Fibroblast of upper back skin (primary cell): ENCODE data around the gene TBC1D10A.

Experiments
- DNase-seq: peaks from one replicate; pipeline ENCODE4 v3.0.0-alpha.2; 2013

The TBC1D10A gene

DNA sequence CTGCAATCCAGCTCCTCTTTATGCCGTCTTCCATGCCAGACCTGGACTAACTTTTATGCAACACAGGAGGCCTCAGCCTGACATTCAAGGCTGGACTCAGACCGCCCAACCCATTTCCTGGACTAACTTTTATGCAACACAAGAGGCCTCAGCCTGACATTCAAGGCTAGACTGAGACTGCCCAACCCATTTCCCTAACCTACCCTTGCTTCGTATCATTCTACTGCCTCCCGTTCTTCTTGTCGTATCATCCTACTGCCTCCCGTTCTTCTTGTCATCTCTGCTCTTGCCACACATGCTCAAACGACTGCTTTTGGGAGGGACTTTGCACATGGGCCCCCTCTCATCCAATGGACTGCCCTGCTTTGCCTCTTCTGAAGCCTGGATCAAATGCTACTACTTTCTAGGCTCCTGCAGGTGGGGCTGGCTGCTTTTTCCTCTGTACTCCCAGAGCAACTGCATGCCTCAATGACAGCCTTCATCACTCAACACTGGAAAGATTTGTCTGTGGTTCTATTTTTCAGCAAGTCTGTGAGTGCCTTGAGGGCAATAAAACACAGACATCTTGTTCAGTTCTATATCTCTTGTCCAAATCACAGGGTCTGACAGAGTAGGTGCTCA lies 7.8 kb downstream of the TBC1D10A start:
- no peak for DNase-seq

DNA sequence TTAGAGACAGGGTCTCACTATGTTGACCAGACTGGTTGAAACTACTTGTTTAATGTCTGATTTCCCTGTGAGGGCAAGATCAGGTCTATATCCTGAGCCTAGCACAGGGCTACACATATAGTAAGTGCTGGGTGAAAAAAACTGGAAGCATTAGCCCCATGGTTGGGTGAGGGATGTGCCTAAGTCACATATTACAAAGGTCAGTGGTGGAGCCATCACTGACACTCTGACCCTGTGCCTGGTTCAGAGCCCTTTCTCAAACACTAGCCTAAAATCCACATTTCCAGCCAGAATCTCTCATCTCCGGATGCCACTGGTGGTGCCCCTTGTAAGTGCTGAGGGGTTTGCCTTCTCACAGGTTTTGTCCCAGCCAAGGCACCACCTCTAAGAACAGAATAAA lies 9.0 kb downstream of the TBC1D10A start:
- DNase-seq: no peak

DNA sequence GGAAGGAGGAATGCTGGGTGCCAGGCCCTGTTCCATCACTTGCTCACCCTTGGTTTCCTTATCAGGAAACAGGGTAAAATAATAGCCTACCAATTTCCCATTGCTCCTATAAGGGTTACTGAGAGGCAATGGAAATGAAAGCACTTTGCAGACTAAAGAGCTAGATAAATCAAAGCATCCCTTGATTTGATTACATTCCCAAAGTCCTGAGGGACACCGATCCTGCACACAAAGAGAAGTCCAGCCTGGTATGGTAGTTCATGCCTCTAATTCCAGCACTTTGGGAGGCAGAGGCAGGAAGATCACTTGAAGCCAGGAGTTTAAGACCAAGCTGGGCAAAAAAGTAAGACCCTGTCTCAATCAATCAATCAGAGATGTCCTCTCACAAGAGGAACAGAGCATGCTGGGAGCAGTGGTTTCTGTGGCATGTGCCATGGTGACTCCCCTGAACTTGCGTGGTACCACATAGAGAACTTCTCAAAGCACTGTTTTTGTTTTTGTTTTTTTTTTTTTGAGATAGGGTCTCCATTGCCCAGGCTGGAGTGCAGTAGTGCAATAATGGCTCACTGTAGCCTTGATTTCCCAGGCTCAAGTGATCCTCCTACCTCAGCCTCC lies 10.7 kb downstream of the TBC1D10A start:
- DNase-seq: no peak

DNA sequence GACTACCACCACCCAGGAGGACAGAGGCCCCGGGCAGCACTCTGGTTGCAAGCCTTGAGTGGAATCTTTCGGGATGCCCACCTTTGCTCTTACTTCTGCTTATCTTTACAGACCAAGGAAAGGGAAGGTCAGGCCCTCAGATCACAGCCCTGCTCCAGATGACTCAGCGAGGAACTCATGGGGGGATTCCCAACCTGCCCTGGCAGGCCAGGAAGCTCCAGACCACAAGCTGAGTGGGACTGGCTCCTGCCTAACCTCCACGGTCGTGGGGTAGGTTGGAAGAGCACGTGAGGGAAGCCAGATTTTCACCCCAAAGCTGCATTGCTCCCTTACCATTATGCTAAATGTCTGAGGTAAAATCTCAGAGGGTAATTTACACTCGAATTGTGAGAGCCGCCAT lies 11.8 kb downstream of the TBC1D10A start:
- DNase-seq: no peak

DNA sequence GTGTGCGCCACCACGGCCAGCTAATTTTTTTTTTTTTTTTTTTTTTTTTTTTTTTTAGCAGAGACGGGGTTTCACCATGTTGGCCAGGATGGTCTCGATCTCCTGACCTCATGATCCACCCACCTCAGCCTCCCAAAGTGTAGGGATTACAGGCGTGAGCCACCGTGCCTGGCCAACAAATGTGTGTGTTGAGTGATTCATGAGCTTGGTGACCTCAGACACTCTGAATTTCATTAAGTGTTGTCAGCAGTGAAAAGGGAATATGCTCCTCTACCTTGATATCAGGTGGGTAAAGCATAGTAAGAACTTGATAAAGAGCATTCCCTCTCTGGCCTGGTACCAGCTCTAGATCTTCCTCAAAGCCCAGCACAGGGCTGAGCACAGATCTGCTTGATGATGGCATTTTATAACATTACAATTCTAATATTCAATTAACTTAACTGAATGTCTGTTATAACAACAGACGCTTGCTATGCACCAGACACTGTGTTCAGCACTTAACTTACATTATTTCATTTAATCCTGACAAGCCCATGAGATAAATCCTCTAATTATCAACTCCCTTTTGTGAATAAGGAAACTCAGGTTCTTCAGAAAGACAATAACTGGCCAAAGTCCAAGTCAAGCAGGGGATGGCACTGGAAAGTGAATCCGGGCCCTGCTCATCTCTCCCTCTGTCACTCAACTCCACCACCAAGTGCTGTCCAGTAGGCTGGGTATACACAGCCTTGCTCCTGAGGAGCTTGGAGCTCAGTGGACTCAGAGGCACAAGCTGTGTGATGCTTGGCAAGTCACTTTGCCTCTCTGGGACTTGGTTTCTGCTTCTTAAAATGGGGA lies 13.0 kb downstream of the TBC1D10A start:
- DNase-seq: no peak

DNA sequence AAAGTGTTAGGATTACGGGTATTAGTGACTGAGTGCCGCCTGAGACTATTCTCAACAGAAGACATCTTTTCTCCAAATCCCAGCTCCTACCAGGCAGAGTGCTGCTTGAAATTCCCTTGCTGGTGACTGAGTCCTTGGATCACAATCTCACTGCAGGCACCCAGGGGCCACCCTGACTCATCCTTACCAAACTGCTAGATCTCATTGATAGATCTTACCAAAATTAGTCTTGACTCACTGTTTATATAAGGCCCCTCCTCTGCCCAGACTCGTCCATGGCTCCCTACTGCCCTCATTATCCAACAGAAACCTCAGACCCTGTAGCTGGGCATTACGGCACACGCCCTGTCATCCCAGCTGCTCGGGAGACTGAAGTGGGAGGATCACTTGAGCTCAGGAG lies 14.7 kb downstream of the TBC1D10A start:
- DNase-seq: peak; percentile 59

DNA sequence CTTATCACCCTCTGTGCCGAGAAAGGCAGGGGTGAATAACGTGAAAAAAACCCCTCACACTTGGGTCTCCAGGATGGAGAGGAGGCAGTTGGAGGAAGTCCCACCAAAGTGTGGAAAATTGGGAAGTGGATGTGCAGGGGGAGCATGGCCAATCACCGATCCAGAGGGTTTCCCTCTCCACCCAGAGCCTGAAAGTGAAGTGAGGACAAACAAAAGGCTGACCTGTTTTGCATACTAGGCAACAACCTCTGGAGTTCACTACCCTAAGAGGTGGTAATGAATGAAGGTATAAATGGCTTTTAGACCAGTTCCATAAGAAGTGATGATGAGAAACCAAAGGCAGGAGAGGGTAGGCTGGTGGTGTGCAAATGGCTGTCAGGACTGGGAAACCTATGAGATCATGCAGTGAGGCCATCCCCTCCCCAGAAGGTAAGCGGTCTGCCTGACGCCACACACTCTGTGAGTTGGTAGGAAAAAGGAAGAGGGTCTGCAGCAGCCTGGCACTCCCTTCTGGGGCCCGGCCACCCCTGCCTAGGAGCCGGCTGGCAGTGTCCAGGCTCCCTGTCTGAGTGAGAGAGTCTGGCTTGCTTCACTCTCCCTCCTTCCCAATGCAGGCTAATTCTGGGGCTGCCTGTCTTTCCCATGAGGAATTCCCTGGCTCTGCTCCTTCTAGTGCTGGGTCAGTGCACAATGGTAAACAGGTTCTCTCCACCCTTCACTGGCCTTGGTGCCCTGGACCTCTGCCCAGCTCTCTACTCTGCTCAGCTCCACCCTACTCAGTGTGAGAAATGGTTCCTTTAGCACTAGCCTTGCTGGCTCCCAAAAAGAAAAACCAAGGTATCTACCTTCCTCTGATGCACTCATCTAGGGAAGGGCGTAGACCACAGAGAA lies 15.6 kb downstream of the TBC1D10A start:
- peak; percentile 36 for DNase-seq

DNA sequence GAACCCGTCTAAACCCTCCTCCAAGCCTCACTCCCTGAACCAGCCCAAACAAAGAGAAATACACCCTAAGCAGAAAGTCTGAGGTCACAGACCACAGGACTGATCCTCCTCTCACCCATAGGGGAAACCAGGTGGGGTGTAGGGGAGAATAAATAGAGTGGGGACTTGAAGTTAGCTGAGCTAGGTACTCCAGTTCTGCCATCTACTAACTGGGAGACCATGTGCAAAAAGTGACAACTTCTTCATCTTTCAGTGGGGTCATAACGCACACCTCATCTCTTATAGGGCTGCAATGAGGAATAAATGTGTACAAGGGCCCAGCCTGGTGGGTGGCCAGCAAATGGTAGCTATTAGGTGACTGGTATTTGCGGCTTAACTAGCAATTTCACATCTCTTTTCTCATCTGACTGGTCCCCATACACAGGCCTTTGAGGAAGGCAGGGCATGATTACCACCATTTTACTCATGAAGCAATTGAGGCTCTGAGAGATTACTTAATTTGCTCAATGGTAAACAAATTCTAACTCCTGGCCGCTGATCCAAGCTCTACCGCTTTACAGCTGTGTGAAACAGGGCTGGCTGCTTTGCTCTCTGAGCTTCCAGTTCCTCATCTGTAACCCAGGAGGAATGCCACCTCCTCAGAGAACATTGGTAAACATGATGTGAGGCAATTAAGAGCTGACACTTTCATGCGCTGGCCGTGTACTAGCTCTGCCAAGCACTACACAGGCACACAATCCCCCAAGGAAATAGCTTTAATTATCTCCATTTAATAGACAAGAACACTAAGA lies 16.6 kb downstream of the TBC1D10A start:
- no peak for DNase-seq

DNA sequence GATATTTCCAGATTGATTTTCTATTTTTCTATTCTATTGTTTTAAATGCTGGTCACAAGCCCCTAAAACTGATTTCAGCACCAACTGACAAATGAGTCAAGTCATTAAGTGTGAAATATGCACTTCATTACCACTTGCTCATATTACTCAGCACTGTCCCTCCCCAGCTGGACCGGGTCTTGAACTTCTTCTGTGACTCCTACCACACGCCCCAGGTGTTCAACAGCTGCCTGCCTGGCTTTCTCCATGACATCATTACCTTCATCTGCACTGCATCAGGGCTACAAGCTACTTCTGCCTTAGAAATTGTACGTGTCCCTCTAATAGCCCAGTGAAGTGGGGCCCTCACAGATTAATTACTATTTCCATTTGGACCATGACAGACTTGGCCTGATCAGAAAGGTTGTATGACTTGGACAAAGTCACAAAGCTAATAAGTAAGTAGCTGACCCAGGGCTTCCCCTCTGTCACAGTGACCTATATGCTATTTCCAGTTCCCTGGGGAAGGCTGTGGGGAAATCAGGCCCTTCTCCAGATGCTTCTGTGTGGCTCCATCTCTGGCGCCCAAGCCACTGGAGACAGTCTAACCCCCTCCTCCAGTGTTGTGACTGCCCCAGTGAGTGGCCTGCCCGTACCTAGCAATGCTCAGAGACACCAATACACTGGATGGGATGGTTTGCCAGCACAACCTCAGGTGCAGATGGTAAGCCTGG lies 18.1 kb downstream of the TBC1D10A start:
- peak; percentile 59 for DNase-seq

DNA sequence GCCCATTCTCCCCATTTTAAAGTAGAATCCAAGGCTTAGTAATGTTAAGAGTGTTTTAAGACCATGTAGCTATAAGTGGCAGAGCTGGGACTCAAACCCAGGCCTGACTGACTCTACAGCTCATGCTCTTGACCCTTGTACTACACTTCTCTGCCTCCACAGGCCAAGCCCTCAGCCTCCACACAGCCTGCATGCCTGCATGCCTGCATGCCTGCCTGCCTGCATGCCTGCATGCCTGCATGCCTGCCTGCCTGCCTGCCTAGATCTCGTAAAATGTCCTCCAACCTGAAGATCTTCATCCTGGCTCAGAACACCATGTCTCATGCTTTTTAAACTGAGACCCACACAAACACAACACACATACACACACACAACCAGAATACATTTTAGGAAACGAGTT lies 18.6 kb downstream of the TBC1D10A start:
- DNase-seq: no peak

DNA sequence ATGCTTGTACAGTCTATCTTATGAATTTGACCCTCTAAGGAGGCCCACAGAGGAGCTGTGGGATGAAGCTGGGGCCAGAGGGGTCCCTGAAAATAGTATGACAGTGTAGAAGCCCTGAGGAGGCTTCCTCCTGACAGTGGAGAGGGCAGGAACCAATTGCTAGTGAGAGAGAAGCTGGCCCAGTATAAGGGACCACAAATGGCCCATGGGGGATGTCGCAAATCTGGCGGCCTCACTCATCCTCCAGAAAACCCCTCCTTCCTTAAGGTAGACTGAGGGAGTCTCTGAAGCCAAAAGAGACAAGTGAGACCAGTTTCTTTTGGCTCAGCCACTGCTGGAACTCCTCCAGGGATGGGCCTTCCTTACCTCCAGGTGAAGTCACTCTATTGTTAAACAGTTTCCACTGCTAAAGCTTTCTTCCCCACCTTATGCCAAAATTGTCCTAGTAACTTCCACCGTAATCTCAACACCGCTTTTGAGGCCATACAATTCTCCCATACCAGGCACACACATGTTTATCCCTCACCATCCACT lies 19.6 kb downstream of the TBC1D10A start:
- DNase-seq: no peak

DNA sequence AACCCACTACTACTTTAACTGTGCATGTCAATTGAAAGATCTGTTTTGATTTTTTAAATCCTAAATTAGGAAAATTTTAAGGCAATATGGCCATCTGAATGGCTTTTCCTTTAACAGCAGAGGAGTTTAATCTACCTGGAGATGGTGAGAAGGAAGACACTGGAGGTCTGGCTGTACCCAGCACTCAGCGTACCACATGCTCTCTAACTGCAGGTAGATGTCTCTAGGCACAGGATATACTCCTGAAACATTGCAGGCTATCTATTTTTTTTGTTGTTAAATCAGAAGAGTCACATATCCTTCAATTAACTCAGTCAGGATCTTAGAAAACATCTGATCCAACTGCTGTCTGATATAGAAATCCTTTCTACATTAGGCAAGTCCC lies 20.1 kb downstream of the TBC1D10A start:
- DNase-seq: no peak

DNA sequence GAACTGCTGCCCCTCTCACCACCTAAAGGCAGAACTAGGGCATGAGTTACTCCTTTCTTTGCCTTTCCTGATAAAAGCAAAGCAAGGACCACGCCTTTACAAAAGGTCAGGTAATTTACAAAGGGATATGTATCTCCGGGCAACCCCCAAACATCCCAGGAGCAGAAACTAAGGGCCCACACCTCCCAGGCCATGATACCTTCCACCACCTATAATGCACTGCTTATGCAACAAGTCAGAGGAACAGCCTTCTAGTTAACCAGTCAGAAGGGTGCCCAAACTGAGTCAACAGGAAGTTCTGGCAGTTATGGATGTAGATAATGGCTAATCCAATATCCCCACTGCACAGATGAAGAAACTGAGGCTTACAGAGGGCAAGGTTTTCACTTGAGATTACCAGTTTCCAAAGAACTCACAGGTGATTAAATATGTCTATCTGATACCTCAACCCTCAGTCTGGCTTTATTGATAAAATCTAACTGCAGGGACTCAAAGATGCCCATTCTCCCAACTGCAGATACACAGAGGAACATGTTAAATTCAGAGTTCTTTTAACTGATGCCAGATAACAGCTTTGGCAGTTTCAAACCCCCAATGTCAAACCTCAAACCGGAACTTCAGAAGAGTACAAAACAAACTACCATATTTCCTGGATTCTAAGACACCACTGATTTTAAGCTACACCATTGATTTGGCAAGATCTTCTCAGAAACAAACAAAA lies 20.7 kb downstream of the TBC1D10A start:
- DNase-seq: no peak

DNA sequence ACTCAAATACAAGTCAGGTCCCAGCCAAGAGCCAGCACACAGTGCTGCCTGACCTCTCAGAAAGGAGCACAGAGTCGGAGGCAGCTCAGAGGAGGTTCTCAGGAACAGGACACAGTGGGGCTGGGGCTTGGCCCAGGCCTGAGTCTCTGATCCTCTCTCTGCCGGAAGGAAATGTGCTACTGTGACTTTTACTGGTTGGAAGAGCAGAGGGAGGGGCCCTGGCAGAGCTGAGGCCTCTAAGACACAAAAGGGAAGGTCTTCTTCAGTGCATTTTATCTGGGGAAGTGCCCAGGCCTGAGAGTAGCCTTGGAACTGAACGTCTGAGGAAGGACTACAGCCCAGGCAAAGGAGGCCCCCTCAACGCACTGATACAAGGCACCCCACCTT lies 21.2 kb downstream of the TBC1D10A start:
- DNase-seq: no peak

DNA sequence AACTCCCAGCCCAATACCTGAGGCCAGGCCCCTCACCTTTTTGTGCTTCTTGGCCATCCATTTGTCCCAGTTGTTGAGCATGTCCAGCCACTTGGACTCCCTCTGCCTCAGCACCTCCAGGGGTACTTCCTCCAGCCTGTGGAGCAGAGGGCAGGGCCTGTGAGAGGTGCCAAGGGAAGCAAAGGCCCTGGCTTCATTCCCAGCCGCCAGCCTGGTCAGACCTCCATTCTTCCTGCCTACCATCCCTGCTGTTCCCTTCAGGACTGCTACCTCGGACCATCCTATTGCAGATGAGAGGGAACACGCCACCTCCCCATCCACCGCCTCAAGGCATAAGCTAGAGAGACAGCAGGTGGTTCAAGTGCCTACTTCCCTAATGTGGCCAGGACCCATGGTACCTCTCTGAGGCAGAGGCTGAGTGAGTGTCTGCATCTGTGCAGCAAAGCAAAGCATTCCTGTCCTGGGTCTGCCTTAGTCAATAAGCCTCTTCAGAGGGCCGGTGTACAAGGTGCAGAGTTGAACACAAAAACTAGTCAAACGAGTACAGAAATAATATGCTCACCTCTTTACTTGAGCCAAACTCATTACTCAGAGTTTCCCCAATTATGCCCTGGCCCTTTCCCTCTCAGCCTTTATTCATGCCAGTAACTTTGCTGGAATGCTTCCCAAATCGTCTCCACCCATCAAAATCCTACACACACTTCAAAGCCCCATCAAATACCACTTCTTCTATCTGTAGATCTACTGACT lies 22.1 kb downstream of the TBC1D10A start:
- DNase-seq: no peak

DNA sequence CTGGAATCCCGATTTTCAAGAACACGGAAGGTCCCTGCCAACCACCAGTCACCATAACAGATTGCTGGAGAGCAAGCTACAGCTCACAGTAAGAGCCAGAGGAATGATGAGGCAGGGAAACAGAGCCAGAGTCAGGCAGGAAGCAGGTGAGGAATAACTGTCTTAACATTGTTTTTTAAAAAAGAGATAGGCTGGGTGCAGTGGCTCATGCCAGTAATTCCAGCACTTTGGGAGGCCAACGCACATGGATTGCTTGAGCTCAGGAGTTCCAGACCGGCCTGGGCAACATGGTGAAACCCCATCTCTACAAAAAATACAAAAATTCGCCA lies 24.0 kb downstream of the TBC1D10A start:
- no peak for DNase-seq

DNA sequence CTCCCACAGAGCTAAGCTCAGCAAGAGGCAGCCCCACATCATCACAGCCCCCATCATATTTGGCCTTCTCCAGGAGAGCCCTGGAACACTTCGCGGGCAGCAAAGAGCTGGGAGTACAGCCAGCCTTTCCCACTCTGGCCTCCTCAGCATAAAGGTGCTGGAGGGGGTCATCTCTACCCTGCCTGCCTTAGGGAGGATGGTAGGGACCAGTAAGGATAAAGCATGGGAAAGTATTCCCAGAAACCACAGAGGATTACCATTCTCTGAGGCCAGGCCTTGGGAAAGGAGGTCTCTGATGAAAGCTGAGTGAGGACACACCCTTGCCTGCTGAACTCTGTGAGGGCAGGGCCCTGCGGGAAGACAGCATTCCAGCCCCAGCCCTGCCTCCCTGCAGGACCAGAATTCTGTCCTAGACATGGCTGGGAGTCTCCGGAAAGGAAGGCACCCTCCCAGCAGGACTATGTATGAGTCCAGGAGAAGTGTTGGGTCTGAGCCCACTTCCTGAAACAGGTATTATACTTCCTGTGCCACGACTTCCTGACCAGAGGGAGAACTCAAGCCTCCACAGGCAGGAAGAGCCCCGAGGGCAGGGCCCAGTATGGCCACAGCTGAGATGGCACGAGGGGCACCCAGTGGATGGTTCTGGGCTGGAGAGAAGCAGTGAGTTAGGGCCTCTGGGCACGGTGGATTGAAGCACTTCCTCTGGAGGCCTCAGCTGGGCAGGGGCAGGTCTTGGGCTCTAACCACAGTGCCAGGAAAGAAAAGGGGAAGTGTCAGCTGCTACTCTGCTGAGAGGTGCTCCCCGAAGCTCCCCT lies 24.5 kb downstream of the TBC1D10A start:
- peak; percentile 82 for DNase-seq

DNA sequence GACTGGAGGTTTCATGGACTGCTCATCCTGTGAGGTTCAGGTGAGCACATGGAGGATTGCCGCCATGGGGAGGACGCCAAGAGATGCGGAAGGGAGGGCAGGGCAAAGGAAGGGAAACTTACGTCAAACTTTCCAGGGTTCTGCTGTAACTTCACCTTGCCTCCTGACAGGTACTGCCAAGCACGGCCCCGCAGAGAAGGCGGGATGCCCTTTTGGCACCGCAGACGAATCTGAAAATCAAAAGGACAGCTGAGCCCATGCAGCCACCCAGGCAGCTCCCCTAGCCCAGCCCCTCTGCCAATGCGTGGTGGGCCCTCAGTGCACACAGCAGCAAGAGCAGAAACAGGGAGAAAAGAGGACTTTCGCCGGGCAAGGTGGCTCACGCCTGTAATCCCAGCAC lies 27.4 kb downstream of the TBC1D10A start:
- DNase-seq: no peak

DNA sequence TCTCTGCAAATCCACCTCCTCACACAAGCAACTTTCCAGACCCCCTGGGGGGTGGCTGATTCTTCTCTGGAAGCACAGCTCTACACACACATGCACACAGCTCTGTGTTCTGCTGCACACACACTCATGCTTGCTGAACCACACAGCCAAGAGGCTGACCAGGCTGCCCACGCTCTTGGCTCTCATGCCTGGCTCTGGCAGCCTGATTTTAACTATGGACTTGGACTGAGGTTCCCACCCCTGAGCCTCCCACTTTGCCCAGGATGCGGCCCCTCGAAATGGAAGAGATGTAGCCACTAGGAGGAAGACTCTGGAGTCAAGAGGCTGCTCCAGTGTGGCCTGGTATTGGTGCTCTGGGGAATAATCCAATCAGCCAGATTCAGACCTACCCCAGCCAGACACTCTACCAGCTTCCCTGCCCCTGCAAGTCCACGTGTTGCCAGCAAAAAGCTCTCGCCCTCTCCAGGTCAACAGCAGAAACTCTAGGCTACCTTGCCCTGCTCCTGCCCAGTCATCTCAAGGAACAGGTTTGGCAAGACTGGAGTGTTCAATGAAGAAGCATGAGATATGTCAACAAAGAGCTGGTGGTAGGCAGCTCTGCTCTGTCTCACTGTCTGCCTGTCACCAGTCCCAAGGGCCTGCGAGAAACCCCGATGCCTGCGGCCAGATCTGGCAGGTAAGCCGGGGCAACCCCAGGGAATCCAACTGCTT lies 28.6 kb downstream of the TBC1D10A start:
- DNase-seq: no peak
